Ramos (cell line): ENCODE data around the gene DCAF5.

Experiments used
- in situ Hi-C: fragments of 300-500 bp; cut with MboI; formaldehyde crosslinking; loops from one replicate; pipeline ENCODE4 v1.14.3; 2022; ENCODE audit warnings: low sequenced_read_pairs; ENCODE audit not compliant: unreplicated experiment

Gene DCAF5

DNA sequence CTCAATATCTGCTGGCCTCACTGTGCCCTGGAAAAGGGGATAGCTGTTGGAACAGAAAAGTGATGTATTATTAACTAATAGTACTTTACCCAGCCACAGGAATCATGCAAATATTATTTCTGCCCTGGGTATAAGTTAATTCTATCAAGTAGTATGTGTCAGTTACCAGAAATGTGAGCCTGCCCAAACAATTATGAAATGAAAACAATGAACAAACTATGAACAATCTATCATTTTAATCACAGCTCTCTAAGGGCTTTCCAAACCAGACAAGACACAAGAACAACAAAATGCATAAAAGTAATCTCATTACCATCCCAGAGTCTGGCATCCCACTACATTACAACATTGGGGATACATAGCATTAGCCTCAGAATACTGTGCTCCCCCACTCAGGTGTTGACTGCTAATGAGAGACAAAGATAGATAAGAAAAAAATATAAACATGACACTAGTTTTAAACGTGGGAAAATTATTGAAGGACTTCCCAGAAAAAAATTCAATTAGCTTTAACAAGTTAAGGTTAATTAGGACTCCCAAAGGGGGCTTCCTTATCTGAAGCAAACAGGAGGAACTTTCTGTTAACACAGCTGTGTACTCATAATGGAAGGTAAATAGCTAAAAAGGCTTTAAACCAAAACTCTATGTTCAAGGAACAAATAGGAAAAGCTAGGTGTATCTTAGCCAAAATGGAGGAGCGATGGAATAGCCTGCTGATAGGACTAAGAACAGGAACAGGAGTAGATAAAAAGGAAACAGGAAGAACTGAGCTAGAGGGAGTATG lies 3.3 kb downstream of the DCAF5 start:
- in situ Hi-C loops = loop anchor here (25.0 kb wide), 1 partner anchor 313 kb away; no protein-coding TSS in a partner anchor

- in situ Hi-C loops = loop anchor here (25.0 kb wide), 1 partner anchor 320 kb away; no protein-coding TSS in a partner anchor
Observed at GRCh38 chr14:69142101-69142500, 10.8 kb downstream of the DCAF5 start.

GRCh38 chr14:69141550-69141949 lies 11.4 kb downstream of the DCAF5 start:
- in situ Hi-C loops = loop anchor here (25.0 kb wide), 1 partner anchor 321 kb away; no protein-coding TSS in a partner anchor

DNA sequence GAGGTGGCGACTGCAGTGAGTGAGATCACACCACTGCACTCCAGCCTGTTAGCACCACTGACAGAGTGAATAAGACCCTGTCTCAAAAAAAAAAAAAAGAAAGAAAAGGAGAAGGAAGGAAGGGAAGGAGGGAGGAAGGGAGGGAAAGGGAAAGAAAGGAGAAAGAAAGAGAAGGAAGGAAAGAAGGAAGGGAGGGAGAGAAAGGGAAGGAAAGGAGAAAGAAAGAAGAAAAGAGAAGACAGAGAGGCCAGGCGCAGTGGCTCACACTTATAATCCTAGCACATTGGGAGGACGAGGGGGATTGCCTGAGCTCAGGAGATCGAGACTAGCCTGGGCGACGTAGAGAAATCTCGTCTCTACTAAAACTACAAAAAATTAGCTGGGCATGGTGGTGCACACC lies 13.2 kb downstream of the DCAF5 start:
- in situ Hi-C loops = loop anchor here (25.0 kb wide), 1 partner anchor 323 kb away; no protein-coding TSS in a partner anchor

- in situ Hi-C loops = loop anchor here (25.0 kb wide), 1 partner anchor 324 kb away; no protein-coding TSS in a partner anchor
Observed at GRCh38 chr14:69137843-69138535, 14.9 kb downstream of the DCAF5 start.

GRCh38 chr14:69137416-69137815 lies 15.5 kb downstream of the DCAF5 start:
- in situ Hi-C loops = loop anchor here (25.0 kb wide), 1 partner anchor 325 kb away; no protein-coding TSS in a partner anchor

- in situ Hi-C loops = loop anchor here (25.0 kb wide), 1 partner anchor 327 kb away; no protein-coding TSS in a partner anchor
Observed at GRCh38 chr14:69135133-69135532, 17.8 kb downstream of the DCAF5 start.

DNA sequence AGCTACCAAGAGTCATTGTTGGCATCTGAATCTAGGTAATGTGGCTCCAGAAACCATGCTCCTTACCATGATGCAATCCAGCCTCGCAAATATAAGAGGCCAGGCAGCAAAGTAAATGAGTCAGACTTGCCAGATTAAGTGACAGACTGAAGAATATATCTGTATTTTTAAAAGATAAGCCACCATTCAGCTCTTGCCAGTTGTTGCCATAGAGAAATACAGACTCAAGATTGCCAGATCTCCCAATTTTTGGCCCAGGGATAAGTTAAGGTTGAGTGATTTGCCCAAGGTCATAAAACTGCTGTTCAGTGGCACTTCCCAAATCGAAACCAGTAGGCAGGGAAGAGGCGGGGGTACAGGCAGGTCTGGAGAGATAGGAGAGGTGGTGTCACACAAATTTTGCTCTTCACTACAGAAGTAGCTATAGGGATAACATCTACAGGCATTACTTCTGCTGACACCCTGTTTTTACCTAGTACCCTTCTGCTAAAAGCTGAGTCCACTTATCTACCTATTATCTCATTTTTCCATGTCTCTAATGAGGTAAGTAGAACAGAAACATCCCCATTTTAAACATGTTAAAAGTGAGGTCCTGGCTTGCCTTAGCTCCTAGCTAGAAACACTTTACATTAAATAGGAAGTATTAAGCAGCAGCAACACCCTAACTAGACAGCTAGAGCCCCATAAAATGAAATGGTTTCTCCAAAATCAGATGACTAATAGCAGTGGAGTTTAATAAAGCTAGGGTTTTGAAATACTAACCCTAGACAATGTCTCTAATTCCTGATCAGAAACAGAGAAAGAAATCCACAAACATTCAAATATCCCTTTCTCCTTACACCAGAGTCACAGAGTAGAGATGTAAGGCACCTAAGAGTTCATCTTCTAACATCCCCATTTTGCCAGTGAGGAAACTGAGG lies 19.5 kb downstream of the DCAF5 start:
- in situ Hi-C loops = loop anchor here (25.0 kb wide), 1 partner anchor 329 kb away; no protein-coding TSS in a partner anchor

DNA sequence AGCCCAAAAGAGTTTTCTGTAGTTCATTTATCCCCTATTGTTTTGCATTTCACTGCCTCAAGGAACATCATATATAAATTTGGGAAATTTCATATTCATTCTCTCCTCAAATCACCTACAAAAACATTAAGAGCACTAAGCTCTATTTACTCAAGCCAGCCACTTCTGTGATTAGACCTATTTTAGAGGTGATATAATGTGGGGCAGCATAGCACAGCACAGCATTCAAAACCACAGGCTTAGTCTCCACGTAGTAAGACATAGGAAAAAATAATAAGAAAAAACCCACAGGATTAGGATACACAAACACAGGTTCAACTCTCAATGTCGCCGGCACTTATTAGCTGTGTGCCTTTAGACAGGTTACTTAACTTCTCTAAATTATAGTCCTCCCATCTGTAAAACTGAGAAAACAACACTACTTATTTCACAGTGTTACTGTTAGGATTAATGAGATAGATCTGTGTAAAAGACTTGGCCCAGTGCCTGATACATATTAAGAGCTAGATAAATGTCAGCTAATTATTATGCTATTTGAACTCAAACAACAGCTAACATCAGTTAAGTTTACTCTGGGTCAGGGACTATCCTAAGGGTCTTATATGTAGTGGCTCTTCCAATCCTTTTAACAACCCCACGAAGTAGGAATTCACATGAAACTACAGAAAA lies 20.3 kb downstream of the DCAF5 start:
- in situ Hi-C loops = loop anchor here (25.0 kb wide), 1 partner anchor 330 kb away; no protein-coding TSS in a partner anchor

DNA sequence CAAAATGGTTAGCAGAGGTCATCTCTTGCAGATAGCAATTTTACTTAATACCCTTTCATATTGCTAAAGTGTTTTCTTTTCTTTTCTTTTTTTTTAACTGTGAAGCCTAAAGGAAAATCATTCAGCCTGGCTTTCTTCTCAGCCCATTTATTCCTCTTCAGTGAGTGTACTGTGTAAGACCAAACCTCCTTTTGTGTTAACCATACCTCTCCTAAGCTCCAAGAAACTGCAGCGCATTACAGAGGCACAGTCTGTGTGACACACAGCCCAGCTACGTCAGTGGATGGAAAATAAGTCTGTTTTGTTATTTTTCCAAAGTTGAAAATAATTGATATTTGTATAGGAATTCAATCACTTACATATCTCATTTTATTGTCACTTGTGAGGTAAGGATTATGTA lies 21.7 kb downstream of the DCAF5 start:
- in situ Hi-C loops = loop anchor here (25.0 kb wide), 1 partner anchor 331 kb away; no protein-coding TSS in a partner anchor

- in situ Hi-C loops = loop anchor here (25.0 kb wide), 1 partner anchor 333 kb away; no protein-coding TSS in a partner anchor
Observed at GRCh38 chr14:69129264-69129880, 23.5 kb downstream of the DCAF5 start.

GRCh38 chr14:69118305-69118704 lies 34.6 kb downstream of the DCAF5 start:
- in situ Hi-C loops = no loop called here

DNA sequence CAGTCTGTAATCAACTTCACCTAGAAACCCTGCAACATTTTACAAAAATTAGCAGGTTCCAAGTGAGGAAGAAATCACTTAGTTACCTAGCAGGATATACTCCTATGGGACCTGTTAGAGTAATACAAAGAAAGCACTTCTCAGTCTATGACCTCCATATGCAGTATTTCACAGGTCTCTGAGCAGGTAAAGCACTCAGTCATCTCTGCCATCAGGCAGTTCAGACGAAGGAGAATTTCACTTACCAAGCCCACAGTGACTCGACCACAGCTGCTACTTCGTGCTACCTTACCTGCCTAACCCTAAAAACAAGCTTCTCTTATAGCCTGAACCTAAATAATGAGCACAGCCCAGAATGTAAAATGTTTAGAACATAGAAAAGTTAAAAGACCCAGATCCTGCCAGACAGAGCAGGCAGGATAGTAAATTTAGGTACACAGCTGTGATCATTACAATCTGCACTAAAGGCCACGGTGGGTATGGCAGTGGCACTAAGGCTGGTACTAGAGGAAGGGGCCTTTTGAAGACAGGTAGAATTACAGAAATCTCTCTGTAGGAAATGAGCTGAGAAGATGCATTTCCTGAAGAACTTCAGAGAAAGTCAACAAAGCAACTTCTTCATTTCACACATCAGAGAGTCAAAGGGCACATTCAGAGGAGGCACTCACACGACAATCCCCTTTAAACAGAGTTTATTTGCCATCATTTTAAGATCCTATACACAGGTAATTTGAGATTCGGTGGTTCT lies 35.7 kb downstream of the DCAF5 start:
- in situ Hi-C loops = no loop called here

DNA sequence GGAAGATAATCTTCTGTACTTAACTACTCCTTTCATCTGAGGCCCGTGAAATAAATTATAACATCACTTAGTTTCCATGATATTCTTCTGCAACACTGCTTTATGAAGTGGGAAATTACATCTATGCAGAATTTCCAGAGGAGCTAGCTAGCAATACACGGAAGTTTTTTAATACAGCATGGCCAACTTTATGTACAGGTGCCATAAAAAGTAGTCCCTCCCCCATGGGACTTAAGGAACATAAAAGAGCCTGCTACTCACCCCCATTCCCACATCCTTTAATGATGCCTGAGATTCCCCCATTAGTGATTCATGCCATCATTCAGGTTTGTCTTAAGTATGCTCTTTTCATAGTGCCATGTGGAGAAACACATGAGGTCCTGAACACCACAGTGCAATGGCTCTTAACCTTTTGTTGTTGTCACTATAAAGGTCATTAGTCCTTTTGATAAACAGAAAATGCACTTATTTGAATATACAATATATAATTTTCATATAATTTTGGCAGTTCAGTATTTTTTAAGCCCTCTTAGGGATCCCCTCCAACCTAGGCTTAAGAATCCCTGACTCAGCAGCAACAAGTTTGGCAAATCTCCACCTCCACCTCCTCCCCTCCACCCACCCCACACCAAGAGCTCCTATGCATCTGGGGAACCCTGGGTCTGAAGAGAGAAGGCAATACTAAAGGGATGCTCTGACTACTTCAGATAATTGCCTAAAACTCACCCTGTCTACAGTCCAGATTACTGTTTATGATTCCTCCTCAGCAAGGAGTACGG lies 37.3 kb downstream of the DCAF5 start:
- in situ Hi-C loops = no loop called here

DNA sequence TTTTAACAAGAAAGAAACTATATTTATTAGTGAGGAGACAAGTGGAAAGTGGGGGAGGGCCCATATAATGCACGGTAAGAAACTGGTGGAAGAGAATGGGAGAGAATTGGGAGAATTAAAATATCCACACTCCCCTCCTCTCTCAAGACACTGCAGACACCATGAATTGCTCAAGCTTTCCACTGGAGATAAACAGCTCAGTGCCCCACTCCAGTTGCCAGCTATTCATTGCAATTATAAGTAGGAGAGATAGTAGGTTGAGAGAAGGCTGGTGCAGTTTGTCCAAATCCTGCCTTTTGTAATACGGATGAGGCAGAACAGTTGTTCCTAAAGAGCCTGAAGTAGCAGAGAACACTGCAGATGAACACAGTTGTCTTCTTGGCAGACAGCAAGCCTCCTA lies 38.2 kb downstream of the DCAF5 start:
- in situ Hi-C loops = no loop called here

DNA sequence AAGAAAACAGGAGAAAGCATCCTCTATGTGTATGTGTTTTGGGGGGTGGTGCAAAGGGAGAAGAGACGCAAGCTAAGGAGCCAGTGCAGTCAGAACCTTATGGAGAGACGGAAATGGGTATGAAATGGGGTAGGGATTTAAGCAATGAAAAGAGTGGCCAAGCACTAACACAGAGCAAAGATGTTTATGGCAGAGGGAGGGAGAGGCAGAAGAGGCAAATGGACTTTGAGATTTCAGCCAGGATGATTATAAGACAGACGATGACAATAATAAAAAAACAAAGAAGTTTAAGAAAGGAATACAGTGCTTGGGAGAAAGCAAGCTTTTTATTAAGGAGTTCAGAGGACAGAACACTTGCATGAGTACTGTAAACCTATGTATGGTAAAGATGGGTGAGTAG lies 44.6 kb downstream of the DCAF5 start:
- in situ Hi-C loops = no loop called here

GRCh38 chr14:69107407-69108003 lies 45.4 kb downstream of the DCAF5 start:
- in situ Hi-C loops = no loop called here
